ENCODE measurements around the gene ZC2HC1C. TPM values are rescaled to one million over a fixed set of nuclear protein-coding genes. Genes with fewer than 3 reads are reported as not detected.
A peak's percentile ranks its signal among the peaks of the same experiment; 100 is the strongest.

The ZC2HC1C gene, protein sequence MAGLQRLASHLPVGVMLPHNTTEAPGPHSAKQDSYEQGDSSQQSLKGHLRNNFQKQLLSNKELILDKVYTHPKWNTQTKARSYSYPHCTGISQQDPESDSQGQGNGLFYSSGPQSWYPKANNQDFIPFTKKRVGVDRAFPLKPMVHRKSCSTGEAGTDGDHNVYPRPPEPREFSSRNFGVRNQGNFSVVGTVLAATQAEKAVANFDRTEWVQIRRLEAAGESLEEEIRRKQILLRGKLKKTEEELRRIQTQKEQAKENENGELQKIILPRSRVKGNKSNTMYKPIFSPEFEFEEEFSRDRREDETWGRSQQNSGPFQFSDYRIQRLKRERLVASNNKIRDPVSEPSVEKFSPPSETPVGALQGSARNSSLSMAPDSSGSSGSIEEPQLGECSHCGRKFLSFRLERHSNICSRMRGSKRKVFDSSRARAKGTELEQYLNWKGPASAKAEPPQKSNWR
- polyA plus RNA-seq, result 10 to 100 TPM in 1 of 4 donors, 1 to 10 TPM in 3; 3.4 to 15.9 (median 6.1) TPM
- long read RNA-seq, donor 1, result 0 reads
- long read RNA-seq, donor 2, result 0 reads
- long read RNA-seq, donor 3, result 0 reads
- long read RNA-seq, donor 4, result 0 reads
- long read RNA-seq, donor 5, result 0 reads
- long read RNA-seq, donor 6, result 0 reads
- long read RNA-seq, donor 7, result 0 reads
- long read RNA-seq, donor 8, result 0 reads
- long read RNA-seq, donor 9, result 0 reads
- long read RNA-seq, donor 10, result 0 reads

DNA sequence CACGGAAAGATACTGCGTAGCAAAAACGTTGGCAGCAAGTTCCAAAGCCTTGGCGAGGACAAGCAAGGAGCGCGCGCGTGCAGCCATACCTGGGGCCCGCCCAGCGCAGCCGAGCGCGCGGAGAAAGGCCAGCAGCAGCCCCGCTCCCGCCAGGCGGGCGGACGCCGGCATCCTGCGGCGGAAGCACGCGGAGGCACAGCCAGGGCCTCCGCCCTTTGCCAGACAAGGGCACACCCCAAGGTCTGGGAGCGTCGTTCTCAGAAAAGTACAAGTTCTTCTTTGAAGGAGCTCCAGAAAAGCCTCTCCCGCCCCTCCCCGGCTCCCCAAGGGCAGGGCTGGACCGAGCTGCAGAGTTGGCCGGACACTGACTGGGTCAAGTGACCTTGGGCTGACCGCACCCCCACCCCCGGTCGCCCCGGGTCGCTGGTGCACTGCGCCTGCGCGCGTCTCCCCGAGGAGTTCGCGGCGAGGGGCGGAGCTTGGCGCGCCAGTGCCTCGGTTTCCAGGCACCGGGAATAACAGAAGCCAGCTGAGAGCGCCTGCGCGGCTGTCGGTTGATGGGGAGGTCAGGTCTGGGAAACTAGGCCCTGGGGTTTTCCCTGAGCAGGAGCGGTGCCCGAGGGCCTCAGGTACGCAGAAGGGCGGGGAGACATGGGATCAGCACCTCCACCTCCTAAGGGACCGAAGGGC is at the start of gene ZC2HC1C:
Gene ZC2HC1C (plus strand): TSS at position 521 of the 690 bp plus-strand sequence. CDS start 933 bp downstream, outside the sequence.
- H3K36me3 ChIP-seq (ENCODE audit: control insufficient read depth in 3 of 3, insufficient read depth in 2 of 3, low read depth in 1 of 3, low read length in 3 of 3), result no peaks in the 10 kb centered on the region
- WGBS, 3 donors, result 1 to 2% (median 1%) methylated on average over 57 to 58 of the region's 58 CpGs
- no peaks in the 10 kb centered on the region for H3K9me3 ChIP-seq (ENCODE audit: control insufficient read depth in 2 of 2, insufficient read depth in 1 of 2, low read depth in 1 of 2, low read length in 1 of 2)
- DNase-seq, result peak; percentile 97 to 98
- H3K4me1 ChIP-seq (ENCODE audit: control insufficient read depth in 3 of 3, insufficient read depth in 2 of 3, low read depth in 1 of 3, low read length in 2 of 3), result peaks cover 0 to 19% (median 2%) of the 10 kb centered on the region in 3 donors
- no peak for FAIRE-seq
- peak within 1 kb of the TSS; percentile 49 to 67 (median 61) for H3K4me3 ChIP-seq (ENCODE audit: low read depth in 1 of 3, low read length in 3 of 3)
- H3K27me3 ChIP-seq (ENCODE audit: control insufficient read depth in 3 of 3, insufficient read depth in 3 of 3, low read length in 3 of 3), result no peaks in the 10 kb centered on the region
- peak within 1 kb of the TSS; percentile 95 to 98 (median 95) for H3K27ac ChIP-seq (ENCODE audit: low read depth in 1 of 3, low read length in 2 of 3)

DNA sequence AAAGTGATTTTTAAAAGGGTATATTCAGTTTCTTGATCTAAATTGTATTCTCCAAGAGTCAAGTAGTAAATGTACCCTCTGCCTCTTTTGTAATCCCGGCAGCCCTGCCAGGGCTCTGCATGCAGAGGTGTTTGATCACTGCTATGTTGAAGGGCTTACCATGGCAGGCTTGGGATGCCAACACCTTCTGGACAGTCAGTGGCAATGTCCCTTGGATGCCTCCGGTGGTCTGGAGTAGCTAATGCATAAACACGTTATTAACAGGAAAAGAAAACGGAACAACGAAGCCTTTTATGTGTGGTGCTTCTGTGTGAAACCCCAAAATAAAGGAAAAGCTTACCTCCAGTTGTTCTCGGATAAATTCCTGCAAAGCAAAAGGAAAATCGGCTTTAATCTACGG is 46.8 kb upstream of the ZC2HC1C start:
- 77 to 88% (median 79%) methylated on average over 8 of the region's 8 CpGs for WGBS, 3 donors
- no peak overlapping the region for H3K4me3 ChIP-seq (ENCODE audit: low read depth in 1 of 3, low read length in 3 of 3)
- no peak for FAIRE-seq

DNA sequence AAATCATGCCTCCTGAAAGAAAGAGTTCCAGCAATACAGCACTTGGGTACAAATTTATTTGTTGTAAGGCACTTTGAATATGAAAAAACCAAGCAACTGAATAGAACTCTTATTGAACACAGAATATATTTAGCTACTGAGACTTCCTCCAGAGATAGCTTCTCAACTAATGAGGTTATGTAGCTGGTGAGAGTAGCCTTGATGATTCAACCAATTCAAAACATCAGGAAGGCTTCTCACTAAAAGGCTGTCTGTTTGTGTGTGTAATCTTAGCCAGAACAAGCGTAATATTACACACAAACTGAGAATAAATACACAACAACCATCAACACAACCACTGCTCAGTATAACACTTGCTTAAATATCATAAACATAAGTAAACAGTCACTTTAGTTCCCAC is 46.3 kb upstream of the ZC2HC1C start:
- Histone ChIP-seq H3K9me3 (ENCODE audit: control insufficient read depth in 2 of 2, insufficient read depth in 1 of 2, low read depth in 1 of 2, low read length in 1 of 2) (no peaks in the 10 kb centered on the region), H3K27ac (ENCODE audit: low read depth in 1 of 3, low read length in 2 of 3) (no peak overlapping the region), H3K4me1 (ENCODE audit: control insufficient read depth in 3 of 3, insufficient read depth in 2 of 3, low read depth in 1 of 3, low read length in 2 of 3) (peaks cover 0 to 11% (median 2%) of the 10 kb centered on the region in 3 donors), H3K4me3 (ENCODE audit: low read depth in 1 of 3, low read length in 3 of 3) (no peak overlapping the region), H3K36me3 (ENCODE audit: control insufficient read depth in 3 of 3, insufficient read depth in 2 of 3, low read depth in 1 of 3, low read length in 3 of 3) (peaks cover 1 to 16% (median 3%) of the 10 kb centered on the region in 3 donors), H3K27me3 (ENCODE audit: control insufficient read depth in 3 of 3, insufficient read depth in 3 of 3, low read length in 3 of 3) (no peaks in the 10 kb centered on the region)
- WGBS, 3 donors, result 77 to 96% (median 93%) methylated on average over 1 of the region's 1 CpG
- DNase-seq (no peak), FAIRE-seq (no peak)

More for the DNA sequence above, 46.8 kb upstream of the ZC2HC1C start:
- Histone ChIP-seq H3K27ac (ENCODE audit: low read depth in 1 of 3, low read length in 2 of 3) (no peak overlapping the region), H3K9me3 (ENCODE audit: control insufficient read depth in 2 of 2, insufficient read depth in 1 of 2, low read depth in 1 of 2, low read length in 1 of 2) (no peaks in the 10 kb centered on the region), H3K4me1 (ENCODE audit: control insufficient read depth in 3 of 3, insufficient read depth in 2 of 3, low read depth in 1 of 3, low read length in 2 of 3) (peaks cover 0 to 12% (median 2%) of the 10 kb centered on the region in 3 donors), H3K36me3 (ENCODE audit: control insufficient read depth in 3 of 3, insufficient read depth in 2 of 3, low read depth in 1 of 3, low read length in 3 of 3) (peaks cover 3 to 16% (median 4%) of the 10 kb centered on the region in 3 donors), H3K27me3 (ENCODE audit: control insufficient read depth in 3 of 3, insufficient read depth in 3 of 3, low read length in 3 of 3) (no peaks in the 10 kb centered on the region)
- DNase-seq, result no peak

DNA sequence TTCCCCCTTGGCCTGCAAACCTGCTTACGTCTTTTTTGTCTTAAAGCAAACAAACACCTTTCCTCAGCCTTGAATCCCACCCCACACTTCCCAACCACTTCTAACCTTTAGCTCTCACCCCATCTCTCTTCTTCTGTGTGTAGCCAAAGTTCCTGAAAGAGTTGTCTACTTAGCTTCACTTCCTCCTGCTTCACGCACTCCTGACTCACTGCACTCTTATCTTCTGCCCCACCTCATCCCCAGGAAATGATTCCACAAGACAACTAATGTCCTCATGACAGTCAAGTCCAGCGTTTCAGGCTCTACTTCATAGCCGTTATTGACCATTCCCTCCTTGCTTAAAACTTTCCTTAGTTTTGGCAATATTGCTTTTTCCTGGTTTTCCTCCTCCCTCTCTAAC is 44.4 kb upstream of the ZC2HC1C start:
- H3K27ac ChIP-seq (ENCODE audit: low read depth in 1 of 3, low read length in 2 of 3), result peak overlapping the region; percentile 60 to 77 (median 65)
- H3K9me3 ChIP-seq (ENCODE audit: control insufficient read depth in 2 of 2, insufficient read depth in 1 of 2, low read depth in 1 of 2, low read length in 1 of 2), result no peaks in the 10 kb centered on the region
- H3K4me3 ChIP-seq (ENCODE audit: low read depth in 1 of 3, low read length in 3 of 3), result no peak overlapping the region
- no peak for FAIRE-seq
- H3K4me1 ChIP-seq (ENCODE audit: control insufficient read depth in 3 of 3, insufficient read depth in 2 of 3, low read depth in 1 of 3, low read length in 2 of 3), result peaks cover 0 to 2% (median 2%) of the 10 kb centered on the region in 3 donors
- DNase-seq, result peak; percentile 31 to 85
- peaks cover 0 to 27% (median 0%) of the 10 kb centered on the region in 3 donors for H3K36me3 ChIP-seq (ENCODE audit: control insufficient read depth in 3 of 3, insufficient read depth in 2 of 3, low read depth in 1 of 3, low read length in 3 of 3)
- 22 to 50% (median 49%) methylated on average over 4 of the region's 4 CpGs for WGBS, 3 donors
- H3K27me3 ChIP-seq (ENCODE audit: control insufficient read depth in 3 of 3, insufficient read depth in 3 of 3, low read length in 3 of 3), result no peaks in the 10 kb centered on the region

DNA sequence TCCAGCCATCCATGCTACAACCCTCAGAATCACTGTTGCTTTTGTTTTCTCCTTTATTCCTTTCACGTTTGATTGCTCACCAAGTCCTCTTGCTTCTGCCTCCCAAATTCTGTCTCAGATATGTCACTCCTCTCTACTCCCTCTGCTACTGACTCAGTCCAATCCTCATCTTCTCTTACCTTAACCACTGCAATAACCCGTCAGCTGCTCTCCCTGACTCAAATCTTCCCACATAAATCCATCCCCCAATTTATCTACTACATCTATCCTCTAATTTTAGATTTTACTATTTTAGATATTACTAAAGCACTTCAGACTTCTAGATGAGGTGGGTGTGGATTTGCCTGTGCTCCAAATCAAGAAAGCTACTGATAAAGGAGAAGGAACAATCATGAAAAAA is 43.6 kb upstream of the ZC2HC1C start:
- H3K27ac ChIP-seq (ENCODE audit: low read depth in 1 of 3, low read length in 2 of 3), result peak overlapping the region in 2 of 3 donors; percentile 27 to 60
- no peak overlapping the region for H3K4me3 ChIP-seq (ENCODE audit: low read depth in 1 of 3, low read length in 3 of 3)
- no peak for FAIRE-seq
- no peaks in the 10 kb centered on the region for H3K27me3 ChIP-seq (ENCODE audit: control insufficient read depth in 3 of 3, insufficient read depth in 3 of 3, low read length in 3 of 3)
- H3K4me1 ChIP-seq (ENCODE audit: control insufficient read depth in 3 of 3, insufficient read depth in 2 of 3, low read depth in 1 of 3, low read length in 2 of 3), result peaks cover 0 to 2% (median 2%) of the 10 kb centered on the region in 3 donors
- no peak for DNase-seq
- WGBS, 3 donors, result 93 to 98% (median 96%) methylated on average over 2 of the region's 2 CpGs
- no peaks in the 10 kb centered on the region for H3K9me3 ChIP-seq (ENCODE audit: control insufficient read depth in 2 of 2, insufficient read depth in 1 of 2, low read depth in 1 of 2, low read length in 1 of 2)
- peaks cover 0 to 21% (median 1%) of the 10 kb centered on the region in 3 donors for H3K36me3 ChIP-seq (ENCODE audit: control insufficient read depth in 3 of 3, insufficient read depth in 2 of 3, low read depth in 1 of 3, low read length in 3 of 3)

DNA sequence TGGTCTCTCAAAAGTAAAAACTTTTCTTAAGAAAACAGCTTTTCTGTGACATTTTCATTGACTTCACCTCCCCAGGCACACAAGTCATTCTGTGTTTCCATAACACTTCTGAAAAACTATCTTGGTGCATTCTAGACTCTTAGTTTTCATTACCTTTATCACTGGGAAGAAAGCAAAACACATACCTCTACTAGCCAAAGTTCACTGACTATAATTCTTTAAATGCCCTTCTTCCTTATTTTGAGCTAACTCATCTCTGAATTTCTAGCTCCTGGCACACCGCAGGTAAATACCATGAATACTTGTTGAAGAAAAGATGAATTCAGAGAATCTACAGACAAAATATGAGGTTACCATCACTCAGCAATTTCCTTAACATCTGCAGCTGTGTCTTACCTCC is 39.3 kb upstream of the ZC2HC1C start:
- Histone ChIP-seq H3K9me3 (ENCODE audit: control insufficient read depth in 2 of 2, insufficient read depth in 1 of 2, low read depth in 1 of 2, low read length in 1 of 2) (no peaks in the 10 kb centered on the region), H3K36me3 (ENCODE audit: control insufficient read depth in 3 of 3, insufficient read depth in 2 of 3, low read depth in 1 of 3, low read length in 3 of 3) (peaks cover 1 to 37% (median 5%) of the 10 kb centered on the region in 3 donors), H3K27me3 (ENCODE audit: control insufficient read depth in 3 of 3, insufficient read depth in 3 of 3, low read length in 3 of 3) (no peaks in the 10 kb centered on the region), H3K4me3 (ENCODE audit: low read depth in 1 of 3, low read length in 3 of 3) (no peak overlapping the region), H3K27ac (ENCODE audit: low read depth in 1 of 3, low read length in 2 of 3) (peak overlapping the region in 1 of 3 donors; percentile 15), H3K4me1 (ENCODE audit: control insufficient read depth in 3 of 3, insufficient read depth in 2 of 3, low read depth in 1 of 3, low read length in 2 of 3) (peaks cover 0 to 2% (median 2%) of the 10 kb centered on the region in 3 donors)
- 0% methylated on average over 1 of the region's 1 CpG for WGBS, 3 donors
- DNase-seq (no peak), FAIRE-seq (no peak)

DNA sequence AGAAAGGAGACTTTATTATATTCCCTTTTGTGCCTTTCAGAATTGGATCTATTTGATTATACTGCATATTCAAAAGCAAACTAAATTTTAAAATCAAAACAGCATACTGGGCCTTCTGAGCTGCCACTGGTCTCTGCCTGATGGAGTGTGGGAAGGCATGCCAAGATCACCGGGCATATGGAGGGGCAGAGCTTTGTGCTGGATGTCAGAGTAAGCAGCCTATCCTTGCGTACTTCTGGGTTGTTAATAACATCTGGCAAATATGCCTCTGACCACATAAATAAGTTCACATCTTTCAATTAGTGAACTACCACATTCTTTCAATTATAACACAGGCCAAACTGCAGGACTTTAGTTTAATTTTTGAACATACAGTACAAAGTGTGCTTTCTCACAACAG is 36.5 kb upstream of the ZC2HC1C start:
- Histone ChIP-seq H3K4me3 (ENCODE audit: low read depth in 1 of 3, low read length in 3 of 3) (no peak overlapping the region), H3K9me3 (ENCODE audit: control insufficient read depth in 2 of 2, insufficient read depth in 1 of 2, low read depth in 1 of 2, low read length in 1 of 2) (no peaks in the 10 kb centered on the region), H3K27me3 (ENCODE audit: control insufficient read depth in 3 of 3, insufficient read depth in 3 of 3, low read length in 3 of 3) (no peaks in the 10 kb centered on the region), H3K27ac (ENCODE audit: low read depth in 1 of 3, low read length in 2 of 3) (no peak overlapping the region), H3K4me1 (ENCODE audit: control insufficient read depth in 3 of 3, insufficient read depth in 2 of 3, low read depth in 1 of 3, low read length in 2 of 3) (no peaks in the 10 kb centered on the region), H3K36me3 (ENCODE audit: control insufficient read depth in 3 of 3, insufficient read depth in 2 of 3, low read depth in 1 of 3, low read length in 3 of 3) (peaks cover 1 to 38% (median 7%) of the 10 kb centered on the region in 3 donors)
- DNase-seq (no peak), FAIRE-seq (no peak)
- WGBS, 3 donors, result 94 to 96% (median 95%) methylated on average over 2 of the region's 2 CpGs

DNA sequence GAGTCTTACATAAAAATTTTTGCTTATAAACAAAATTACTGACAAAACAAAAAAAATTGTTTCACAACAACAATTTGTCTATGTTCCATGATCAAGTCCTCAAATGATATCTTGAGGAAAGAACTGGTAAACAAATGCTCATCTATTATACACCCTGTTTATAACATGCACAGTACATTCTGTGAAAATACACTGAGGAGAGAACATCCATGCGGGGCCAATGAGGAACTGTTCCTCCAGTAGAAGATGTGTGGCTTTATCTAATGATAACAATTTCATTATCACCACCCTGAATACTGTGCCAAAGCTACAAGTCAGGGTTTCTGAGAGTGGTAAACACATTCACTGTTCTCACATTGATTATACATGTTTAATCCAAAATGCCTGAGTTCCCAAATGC is 28.9 kb upstream of the ZC2HC1C start:
- H3K36me3 ChIP-seq (ENCODE audit: control insufficient read depth in 3 of 3, insufficient read depth in 2 of 3, low read depth in 1 of 3, low read length in 3 of 3), result peaks cover 0 to 16% (median 2%) of the 10 kb centered on the region in 3 donors
- H3K27me3 ChIP-seq (ENCODE audit: control insufficient read depth in 3 of 3, insufficient read depth in 3 of 3, low read length in 3 of 3), result no peaks in the 10 kb centered on the region
- H3K27ac ChIP-seq (ENCODE audit: low read depth in 1 of 3, low read length in 2 of 3), result peak overlapping the region in 1 of 3 donors; percentile 37
- DNase-seq (peak in 1 of 2 donors; percentile 61), FAIRE-seq (no peak)
- peaks cover 2 to 12% (median 5%) of the 10 kb centered on the region in 3 donors for H3K4me1 ChIP-seq (ENCODE audit: control insufficient read depth in 3 of 3, insufficient read depth in 2 of 3, low read depth in 1 of 3, low read length in 2 of 3)
- no peak overlapping the region for H3K4me3 ChIP-seq (ENCODE audit: low read depth in 1 of 3, low read length in 3 of 3)
- no peaks in the 10 kb centered on the region for H3K9me3 ChIP-seq (ENCODE audit: control insufficient read depth in 2 of 2, insufficient read depth in 1 of 2, low read depth in 1 of 2, low read length in 1 of 2)
- 21 to 58% (median 44%) methylated on average over 1 of the region's 1 CpG for WGBS, 3 donors

Measured in small intestine (tissue), 16 donors.